Omental fat pad (tissue), 4 donors: ENCODE results near the gene PIN4. TPM values are rescaled to one million over a fixed set of nuclear protein-coding genes. Genes with fewer than 3 reads are reported as not detected.
A peak's percentile ranks its signal among the peaks of the same experiment; 100 is the strongest.

ENCODE experiments used
- ATAC-seq: fragments of 150-250 bp; one replicate; pipeline ENCODE4 v1.9.1; 2016; ENCODE audit warnings: mild to moderate bottlenecking, moderate library complexity; ENCODE audit not compliant: low FRiP score
- DNase-seq: peaks from one replicate; pipeline ENCODE4 v3.0.0-alpha.2; 2019; ENCODE audit warnings: low spot score
- CTCF ChIP-seq, 3 donors: fragments of 450-650 bp; IDR thresholded peaks; one replicate each; pipeline ENCODE4 v1.5.1; 2016 to 2017; ENCODE audit warnings: antibody characterized with exemption in 3 of 3, mild to moderate bottlenecking in 3 of 3, moderate library complexity in 2 of 3
- total RNA-seq, 4 donors: library from RNA; depleted of rRNA; stranded (reverse); fragments of >200 nt; gene quantifications; one replicate each; pipeline ENCODE4 v1.1.0, GENCODE V29; 2016

Gene PIN4
- total RNA-seq, result 10 to 100 TPM in 1 of 4 donors, 1 to 10 TPM in 3; 3.2 to 11.2 (median 4.8) TPM

DNA sequence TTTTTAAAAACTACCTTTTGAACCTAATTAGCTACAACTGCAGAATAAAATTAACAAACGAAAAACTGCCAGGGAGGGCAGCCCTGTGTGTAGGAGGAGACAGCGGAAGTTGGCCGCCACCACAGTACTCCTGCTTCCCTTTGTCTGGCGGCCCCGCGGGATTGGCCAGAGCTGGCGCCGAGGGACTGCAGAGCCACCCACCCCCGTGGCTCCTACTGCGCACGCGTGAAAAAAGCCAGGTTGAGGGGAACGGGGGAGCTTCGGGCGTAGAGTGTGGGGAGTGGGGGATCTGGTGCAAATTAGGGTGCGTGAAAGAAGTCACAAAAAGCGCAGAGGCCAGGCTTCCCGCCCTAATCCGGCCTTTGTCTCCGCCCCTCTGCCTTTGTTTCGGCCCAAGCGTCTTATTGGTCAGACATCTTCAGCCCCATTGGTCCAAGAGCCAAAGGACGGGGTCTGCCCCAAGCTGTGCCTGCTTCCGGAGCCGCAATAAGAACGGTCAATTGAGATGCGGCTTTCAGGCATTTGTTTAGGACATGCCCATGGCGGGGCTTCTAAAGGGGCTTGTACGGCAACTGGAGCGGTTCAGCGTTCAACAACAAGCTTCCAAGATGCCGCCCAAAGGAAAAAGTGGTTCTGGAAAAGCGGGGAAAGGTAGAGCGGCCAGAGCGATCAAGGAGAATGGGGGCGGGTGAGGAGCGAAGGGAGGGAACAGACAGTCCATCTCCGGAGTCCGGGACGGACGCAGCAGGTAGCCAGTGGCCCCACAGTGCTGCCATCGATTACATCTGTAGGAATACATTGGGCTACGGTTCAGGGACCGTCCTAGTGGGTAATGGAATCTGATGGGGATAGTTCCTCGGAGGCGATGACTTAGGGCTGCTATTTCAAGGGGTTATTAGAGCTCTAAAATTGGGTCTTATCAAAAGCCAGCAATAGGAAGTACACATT lies at the start of gene PIN4:
TSS of gene PIN4 (plus strand) at position 580 of the 948 bp plus-strand sequence. CDS start at position 609, 29 bp downstream.
- no peak for TF ChIP-seq CTCF (IDR thresholded peaks at IDR 0.05)
- DNase-seq (peak; percentile 43), ATAC-seq (peak; percentile 99)

DNA sequence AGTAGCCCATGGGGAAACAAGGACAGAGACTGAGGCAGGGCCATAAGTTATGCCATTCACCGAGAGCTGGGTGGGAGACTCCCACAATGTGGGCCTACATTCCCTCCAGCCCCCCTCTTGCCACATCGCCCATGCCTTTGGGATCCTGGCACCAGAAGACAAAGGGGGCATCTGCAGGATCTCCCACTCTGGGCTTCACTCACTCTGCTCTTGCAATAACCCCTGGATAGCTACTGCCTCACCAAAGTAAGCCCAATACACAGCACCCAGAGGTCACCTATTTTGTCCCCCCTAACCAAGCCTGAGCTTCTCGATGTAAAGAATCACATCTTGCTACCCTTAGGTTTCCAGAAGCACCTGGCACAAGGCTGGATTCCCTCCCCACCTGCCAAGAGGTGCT lies 49.1 kb upstream of the PIN4 start:
- DNase-seq, result no peak
- no peak for ATAC-seq
- no peak for TF ChIP-seq CTCF (IDR thresholded peaks at IDR 0.05)

DNA sequence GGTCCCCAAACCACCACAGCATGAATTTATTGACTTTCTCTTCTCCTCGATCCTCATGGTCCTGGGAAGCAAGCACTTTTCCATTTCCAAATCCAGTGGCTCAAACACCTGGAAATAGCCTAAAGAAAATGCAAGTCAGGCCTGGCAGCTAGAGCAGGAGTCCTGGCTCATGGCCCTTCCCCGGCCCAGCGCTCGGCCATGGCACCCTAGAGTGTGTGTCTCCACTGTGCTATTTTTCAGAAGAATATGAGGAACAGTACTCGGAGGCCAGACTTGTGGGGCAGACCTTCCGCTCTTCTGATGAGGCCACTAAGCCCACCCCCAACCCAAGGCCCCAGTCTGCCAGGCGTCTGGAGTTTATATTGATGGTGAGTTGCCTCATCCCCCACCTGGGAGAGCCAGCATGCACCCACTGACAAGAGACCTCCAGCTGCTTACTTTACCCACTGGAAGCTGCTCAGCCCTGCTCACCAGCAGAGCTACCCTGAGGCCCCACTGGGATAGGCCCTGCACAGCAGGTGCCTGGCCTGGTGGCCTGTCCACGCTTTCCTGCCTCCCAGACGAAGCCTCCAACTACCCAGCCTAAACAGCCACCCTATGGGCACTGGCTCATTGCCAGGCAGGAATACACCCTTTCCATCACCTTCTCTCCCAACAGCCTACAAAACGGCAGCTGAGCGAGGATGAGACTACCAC lies 47.6 kb upstream of the PIN4 start:
- no peak for ATAC-seq
- TF ChIP-seq CTCF (IDR thresholded peaks at IDR 0.05), result no peak
- no peak for DNase-seq

GRCh38 chrX:72137846-72138495 lies 43.6 kb upstream of the PIN4 start:
- no peak for DNase-seq
- ATAC-seq, result no peak
- no peak for TF ChIP-seq CTCF (IDR thresholded peaks at IDR 0.05)

DNA sequence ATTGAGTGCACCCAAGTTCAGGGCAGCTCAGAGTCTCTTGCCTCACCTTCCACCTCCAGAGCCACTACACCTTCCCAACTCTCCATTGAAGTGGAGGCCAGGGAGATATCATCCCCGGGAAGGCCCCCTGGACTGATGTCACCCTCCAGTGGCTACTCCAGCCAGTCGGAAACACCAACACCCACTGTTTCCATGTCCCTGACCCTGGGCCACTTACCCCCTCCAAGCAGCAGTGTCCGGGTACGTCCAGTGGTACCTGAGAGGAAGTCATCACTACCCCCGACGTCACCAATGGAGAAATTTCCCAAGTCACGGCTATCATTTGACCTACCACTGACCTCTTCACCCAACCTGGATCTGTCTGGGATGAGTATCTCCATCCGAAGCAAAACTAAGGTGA lies 42.0 kb upstream of the PIN4 start:
- no peak for TF ChIP-seq CTCF (IDR thresholded peaks at IDR 0.05)
- ATAC-seq (no peak), DNase-seq (no peak)

DNA sequence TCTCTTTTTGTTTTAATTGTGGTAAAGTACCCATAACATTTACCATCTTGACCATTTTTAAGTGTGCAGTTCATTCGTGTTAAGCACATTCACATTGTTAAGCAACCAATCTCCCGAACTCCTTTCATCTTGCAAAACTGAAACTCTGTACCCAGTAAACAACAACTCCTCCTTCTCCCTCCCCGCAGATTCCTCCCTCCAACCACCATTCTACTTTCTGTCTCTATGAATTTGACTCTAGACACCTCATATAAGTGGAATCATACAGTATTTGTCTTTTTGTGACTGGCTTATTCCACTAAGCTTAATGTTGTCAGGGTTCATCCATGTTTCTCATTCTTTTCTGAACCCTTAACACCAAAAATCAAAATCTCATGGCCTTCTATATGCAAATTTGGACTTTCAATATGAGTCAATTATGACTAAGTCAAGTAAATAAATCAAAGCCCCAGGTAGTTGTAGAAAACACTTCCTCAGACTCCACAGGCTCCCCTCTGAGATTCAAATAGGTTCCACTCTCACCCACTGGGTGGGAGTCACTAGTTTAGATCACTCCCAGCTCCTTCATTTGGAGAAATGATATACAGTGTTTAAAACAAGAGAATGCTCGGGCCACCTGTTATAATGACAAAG lies 40.1 kb upstream of the PIN4 start:
- no peak for DNase-seq
- no peak for ATAC-seq
- TF ChIP-seq CTCF (IDR thresholded peaks at IDR 0.05), result no peak
